Right lobe of liver (tissue), 4 donors: ENCODE measurements around the gene SLC45A3.

Experiments
- CTCF ChIP-seq, 4 donors: fragments of 200-600 bp in 3 of 4; fragments of 450-650 bp in 1 of 4; IDR thresholded peaks; one replicate each; pipeline versions ENCODE4 v1.5.1 to v1.8.0; 2016 to 2022; ENCODE audit warnings: antibody characterized with exemption in 4 of 4, mild to moderate bottlenecking in 2 of 4
- POLR2A ChIP-seq: fragments of 450-650 bp; IDR thresholded peaks from one replicate; pipeline ENCODE4 v1.6.1; 2017; ENCODE audit warnings: antibody characterized with exemption, mild to moderate bottlenecking
- donor health status: DM: no; HTN: no; CAD: no.
- donor health status: DM: no; HTN: no; CAD: no.
- donor health status: DM: no; HTN: yes; CAD: no.

DNA sequence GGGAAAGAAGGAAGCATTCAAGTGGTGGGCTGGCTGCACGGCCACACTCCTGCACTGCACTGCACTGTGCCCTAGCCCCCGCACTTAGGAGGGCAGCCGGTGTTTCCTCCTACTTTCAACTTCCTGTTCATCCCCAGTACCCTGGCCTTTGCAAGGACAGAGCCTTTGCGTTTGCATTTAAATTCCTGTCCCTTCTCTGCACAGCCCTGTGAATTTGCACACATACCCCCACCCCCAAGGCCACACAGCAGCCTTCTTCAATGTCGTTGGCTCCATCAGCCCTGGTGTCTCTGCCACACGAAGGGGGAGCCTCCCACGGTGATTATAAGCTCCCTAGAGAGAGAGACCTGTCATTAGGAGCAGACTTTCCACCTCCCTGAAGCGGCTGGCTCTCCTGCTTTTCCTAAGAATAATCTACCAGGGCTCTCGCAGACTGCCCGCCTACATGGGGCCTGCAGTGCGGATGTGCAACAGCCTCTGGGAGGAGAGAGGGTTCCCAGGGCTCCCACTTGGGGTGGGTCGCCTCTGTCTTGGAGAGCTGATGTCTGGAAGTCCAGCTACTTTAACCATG lies 13.2 kb upstream of the SLC45A3 start:
- TF ChIP-seq CTCF (IDR thresholded peaks at IDR 0.05) (no peak), POLR2A (no peak)
